GM12878 (cell line): ENCODE measurements around the gene FAT1. TPM values are rescaled to one million over a fixed set of nuclear protein-coding genes. Genes with fewer than 3 reads are reported as not detected.

Experiments used
- ATAC-seq: fragments of 200-7000 bp; cut with Tn5 transposase; 3 replicates; pipeline ENCODE4 v1.9.1; 2020; ENCODE audit warnings: mild to moderate bottlenecking, moderate library complexity
- BruUV-seq: library from RNA; stranded (reverse); fragments of 400-500 nt; replicated peaks from 2 replicates; lab custom pipeline; 2021; lab: Mats Ljungman, UMichigan
- CTCF ChIA-PET: fragments of 300-600 bp; sonication (Branson Sonifier 250); formaldehyde crosslinking; extraction: SDS; loops from one replicate; lab custom pipeline; 2021; ENCODE audit warnings: inconsistent platforms; lab: Yijun Ruan, JAX
- POLR2A ChIA-PET: fragments of 350-600 bp; formaldehyde crosslinking; extraction: SDS; loops from one replicate; lab custom pipeline; 2021; ENCODE audit warnings: inconsistent platforms; lab: Charles Lee
- RAD21 ChIA-PET: fragments of 300-600 bp; sonication (Branson Sonifier 250); formaldehyde crosslinking; loops from one replicate; lab custom pipeline; 2023; ENCODE audit warnings: antibody characterized with exemption; ENCODE audit not compliant: unreplicated experiment; lab: Charles Lee
- SMC1A ChIA-PET: fragments of 300-600 bp; sonication (Branson Sonifier 250); formaldehyde crosslinking; loops from one replicate; lab custom pipeline; 2023; ENCODE audit not compliant: unreplicated experiment, uncharacterized antibody; lab: Charles Lee
- DNase-seq: peaks from one replicate; pipeline ENCODE4 v3.0.0-alpha.2; 2011; ENCODE audit warnings: low read depth, low spot score
- FAIRE-seq: peaks from 3 replicates; lab custom pipeline; 2011; peaks lifted over from hg19 to GRCh38; lab: Jason Lieb, UNC
- H2AFZ ChIP-seq: 2 replicates; pipeline ENCODE4 v1.6.0; 2011; ENCODE audit warnings: low read depth, low read length, control low read depth; ENCODE audit not compliant: control insufficient read depth
- H3K27ac ChIP-seq: 2 replicates; pipeline ENCODE4 v1.5.1; 2011; ENCODE audit warnings: control low read depth; ENCODE audit not compliant: control insufficient read depth, insufficient read depth
- H3K27me3 ChIP-seq, 2 experiments: replicated peaks in 1 of 2; 2 replicates each; pipeline versions ENCODE4 v1.6.0 to v1.6.1; 2011; ENCODE audit warnings: low read length in 1 of 2; ENCODE audit not compliant: control insufficient read depth in 2 of 2, insufficient read depth in 2 of 2
- H3K36me3 ChIP-seq, 2 experiments: 2 replicates each; pipeline ENCODE4 v1.5.1; 2011; ENCODE audit warnings: low read length in 1 of 2; ENCODE audit not compliant: control insufficient read depth in 2 of 2, insufficient read depth in 2 of 2
- H3K4me1 ChIP-seq: 2 replicates; pipeline ENCODE4 v1.6.1; 2011; ENCODE audit warnings: mild to moderate bottlenecking, low read length, moderate library complexity, mixed read lengths; ENCODE audit not compliant: control insufficient read depth, insufficient read depth
- H3K4me2 ChIP-seq: 2 replicates; pipeline ENCODE4 v1.6.0; 2011; ENCODE audit warnings: control low read depth; ENCODE audit not compliant: control insufficient read depth, insufficient read depth
- H3K4me3 ChIP-seq: fragments of 200-600 bp; sonication (generic); 2 replicates; pipeline ENCODE4 v1.5.1; 2016
- H3K79me2 ChIP-seq: 2 replicates; pipeline ENCODE4 v1.6.0; 2011; ENCODE audit warnings: low read length; ENCODE audit not compliant: control insufficient read depth, insufficient read depth
- H3K9ac ChIP-seq: 2 replicates; pipeline ENCODE4 v1.8.0; 2011; ENCODE audit warnings: low read length, control low read depth, mixed read lengths; ENCODE audit not compliant: control insufficient read depth, insufficient read depth
- H3K9me3 ChIP-seq: replicated peaks from 3 replicates; pipeline ENCODE4 v1.5.1; 2011; ENCODE audit warnings: mild to moderate bottlenecking, low read length; ENCODE audit not compliant: control insufficient read depth, insufficient read depth
- H4K20me1 ChIP-seq: 2 replicates; pipeline ENCODE4 v1.6.0; 2011; ENCODE audit not compliant: control insufficient read depth, insufficient read depth
- DPF2 ChIP-seq: fragments of 450-650 bp; IDR thresholded peaks from 2 replicates; pipeline ENCODE4 v1.6.1; 2017; ENCODE audit warnings: mild to moderate bottlenecking
- GATAD2B ChIP-seq: fragments of 450-650 bp; conservative IDR thresholded peaks from 2 replicates; pipeline ENCODE4 v1.6.1; 2017; ENCODE audit warnings: low read depth, mild to moderate bottlenecking, moderate library complexity
- JUND ChIP-seq: IDR thresholded peaks from 2 replicates; pipeline ENCODE4 v1.6.1; 2012; ENCODE audit warnings: low read depth, mild to moderate bottlenecking, low read length, improper control_type of control experiment, moderate library complexity
- MYB ChIP-seq: fragments of 150-350 bp; IDR thresholded peaks from 2 replicates; pipeline ENCODE4 v1.6.1; 2014; ENCODE audit warnings: mild to moderate bottlenecking, low read depth, low read length, borderline replicate concordance
- NFXL1 ChIP-seq: fragments of 450-650 bp; IDR thresholded peaks from 2 replicates; pipeline ENCODE4 v1.6.1; 2017; ENCODE audit warnings: antibody characterized with exemption, mild to moderate bottlenecking, borderline replicate concordance
- POLR2A ChIP-seq: IDR thresholded peaks from 2 replicates; pipeline ENCODE4 v1.6.1; 2011; ENCODE audit warnings: low read depth, mild to moderate bottlenecking, low read length
- RAD21 ChIP-seq: IDR thresholded peaks from 2 replicates; pipeline ENCODE4 v1.6.1; 2011; ENCODE audit warnings: mild to moderate bottlenecking, low read depth, low read length, moderate library complexity; ENCODE audit not compliant: insufficient read depth
- SIN3A ChIP-seq: IDR thresholded peaks from 2 replicates; pipeline ENCODE4 v1.6.1; 2012; ENCODE audit warnings: low read depth, low read length, improper control_type of control experiment
- SREBF2 ChIP-seq: IDR thresholded peaks from 2 replicates; pipeline ENCODE4 v1.6.1; 2012; ENCODE audit warnings: mild to moderate bottlenecking, low read length
- SUZ12 ChIP-seq: fragments of 200-600 bp; sonication (generic); IDR thresholded peaks from one replicate; pipeline ENCODE4 v1.6.1; 2018; ENCODE audit warnings: antibody characterized with exemption, mild to moderate bottlenecking; ENCODE audit not compliant: unreplicated experiment
- TCF12 ChIP-seq: IDR thresholded peaks from 2 replicates; pipeline ENCODE4 v1.6.1; 2011; ENCODE audit warnings: low read depth, mild to moderate bottlenecking, low read length
- TCF7 ChIP-seq: IDR thresholded peaks from 2 replicates; pipeline ENCODE4 v1.6.1; 2014; ENCODE audit warnings: antibody characterized with exemption, borderline replicate concordance
- ZBED1 ChIP-seq: IDR thresholded peaks from 2 replicates; pipeline ENCODE4 v1.6.1; 2016; ENCODE audit warnings: borderline replicate concordance
- ZNF622 ChIP-seq: fragments of 450-650 bp; IDR thresholded peaks from 2 replicates; pipeline ENCODE4 v1.6.1; 2017; ENCODE audit warnings: mild to moderate bottlenecking, inconsistent platforms
- whole genome bisulfite sequencing: methylation state at CpG from one replicate; pipeline ENCODE4 v1.1.6; 2016; ENCODE audit warnings: low lambda C conversion rate; ENCODE audit not compliant: insufficient replicate concordance, insufficient coverage; ENCODE audit errors: missing lambda C conversion rate; 5-methylcytosine and 5-hydroxymethylcytosine counted together
- in situ Hi-C: fragments of 300-500 bp; cut with MboI; formaldehyde crosslinking; loops from 9 replicates; pipeline ENCODE4 v1.14.3; 2018; ENCODE audit warnings: mixed read lengths
- intact Hi-C: fragments of 100-400 bp; cut with micrococcal nuclease; formaldehyde crosslinking; loops from one replicate; pipeline ENCODE4 v1.14.2; 2022; ENCODE audit not compliant: unreplicated experiment
- polyA plus RNA-seq, 11 experiments: library from polyadenylated mRNA; depleted of rRNA in 4 of 11; unstranded in 6 of 11; stranded (reverse) in 5 of 11; fragments of >200 nt; fragmentation: Nextera tagmentation in 4 of 11; fragmentation: Illumina TruSeq in 1 of 11; extraction: Ambion mirVana in 4 of 11; extraction: Trizol in 1 of 11; gene quantifications; 1 replicate in 1 of 11; 2 replicates in 10 of 11; pipeline versions ENCODE4 v1.2.1 to v1.2.3, GENCODE V29; 2011 to 2016; ENCODE audit warnings: inconsistent platforms in 2 of 11, missing spikeins in 2 of 11, low read depth in 1 of 11
- total RNA-seq, 4 experiments: library from RNA; depleted of rRNA in 3 of 4; stranded (reverse); fragments of >200 nt in 3 of 4; fragmentation: Illumina TruSeq in 1 of 4; extraction: Trizol in 1 of 4; gene quantifications; 2 replicates each; pipeline versions ENCODE4 v1.2.1 to v1.2.3, GENCODE V29; 2013 to 2021
- TF ChIP-seq, protein P1 (sequence below): IDR thresholded peaks from 2 replicates; pipeline ENCODE4 v1.6.1; 2012; ENCODE audit warnings: improper control_type of control experiment, low read depth, low read length; ENCODE audit not compliant: insufficient replicate concordance
- TF ChIP-seq, protein P2 (sequence below): IDR thresholded peaks from 2 replicates; pipeline ENCODE4 v1.6.1; 2012; ENCODE audit warnings: low read depth, low read length, improper control_type of control experiment
- TF ChIP-seq, protein P3 (sequence below): fragments of 450-650 bp; conservative IDR thresholded peaks from 2 replicates; pipeline ENCODE4 v1.6.1; 2017; ENCODE audit warnings: mild to moderate bottlenecking, moderate library complexity
- TF ChIP-seq, protein P4 (sequence below): fragments of 450-650 bp; IDR thresholded peaks from 2 replicates; pipeline ENCODE4 v1.6.1; 2017; ENCODE audit warnings: low read depth, mild to moderate bottlenecking, moderate library complexity

Gene FAT1
- total and polyA plus RNA-seq, 10 of the 15 experiments (the other 5 are each of a cell fraction or from before 2014, with no cell fraction given) = 0.04 to 11.8 (median 0.11) TPM; not detected in 1

DNA sequence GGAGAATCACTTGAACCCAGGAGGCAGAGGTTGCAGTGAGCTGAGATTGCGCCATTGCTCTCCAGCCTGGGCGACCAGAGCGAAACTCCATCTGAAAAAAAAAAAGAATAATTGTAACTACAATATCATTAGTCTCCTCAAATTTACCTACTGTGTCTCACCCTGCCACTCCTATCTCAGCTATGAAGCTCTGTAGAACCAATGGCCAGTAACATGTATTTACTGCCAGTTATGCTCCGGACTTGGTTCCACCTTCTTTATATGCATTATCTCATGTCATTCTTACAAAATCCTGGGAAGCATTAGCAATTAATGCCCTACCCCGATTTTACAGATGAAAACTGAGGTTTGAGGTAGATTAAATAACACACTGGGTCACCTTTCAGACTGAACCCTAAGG is 7.0 kb upstream of the FAT1 start:
- H3K9ac ChIP-seq = no peak overlapping the region
- H3K79me2 ChIP-seq = no peaks in the 10 kb centered on the region
- H3K36me3 ChIP-seq = no peaks in the 10 kb centered on the region
- POLR2A ChIA-PET = no interaction called here
- H4K20me1 ChIP-seq = no peaks in the 10 kb centered on the region
- H3K4me2 ChIP-seq = no peak overlapping the region
- no peak overlapping the region for H3K27ac ChIP-seq
- no peaks in the 10 kb centered on the region for H3K4me1 ChIP-seq
- no TSS peak for BruUV-seq
- RAD21 ChIA-PET = no interaction called here
- FAIRE-seq (no peak), DNase-seq (no peak), ATAC-seq (no peak)
- H3K27me3 ChIP-seq = no peaks in the 10 kb centered on the region
- no peaks in the 10 kb centered on the region; the same call in 2 of the 3 replicates for H3K9me3 ChIP-seq
- CTCF ChIA-PET = interaction anchor here (0.6 kb wide), 1 partner anchor 141 kb away, joined by 3 read pairs; no protein-coding TSS in a partner anchor
- H3K4me3 ChIP-seq = no peak overlapping the region
- in situ Hi-C loops = no loop called here
- 57% methylated on average over 4 of the region's 5 CpGs for WGBS
- SMC1A ChIA-PET = interaction anchor here (0.6 to 0.7 kb wide), 2 partner anchors 88 to 252 kb away, joined by 3 read pairs; no protein-coding TSS in a partner anchor
- H2AFZ ChIP-seq = no peak overlapping the region
- intact Hi-C loops = no loop called here
- TF ChIP-seq, protein P1, sequence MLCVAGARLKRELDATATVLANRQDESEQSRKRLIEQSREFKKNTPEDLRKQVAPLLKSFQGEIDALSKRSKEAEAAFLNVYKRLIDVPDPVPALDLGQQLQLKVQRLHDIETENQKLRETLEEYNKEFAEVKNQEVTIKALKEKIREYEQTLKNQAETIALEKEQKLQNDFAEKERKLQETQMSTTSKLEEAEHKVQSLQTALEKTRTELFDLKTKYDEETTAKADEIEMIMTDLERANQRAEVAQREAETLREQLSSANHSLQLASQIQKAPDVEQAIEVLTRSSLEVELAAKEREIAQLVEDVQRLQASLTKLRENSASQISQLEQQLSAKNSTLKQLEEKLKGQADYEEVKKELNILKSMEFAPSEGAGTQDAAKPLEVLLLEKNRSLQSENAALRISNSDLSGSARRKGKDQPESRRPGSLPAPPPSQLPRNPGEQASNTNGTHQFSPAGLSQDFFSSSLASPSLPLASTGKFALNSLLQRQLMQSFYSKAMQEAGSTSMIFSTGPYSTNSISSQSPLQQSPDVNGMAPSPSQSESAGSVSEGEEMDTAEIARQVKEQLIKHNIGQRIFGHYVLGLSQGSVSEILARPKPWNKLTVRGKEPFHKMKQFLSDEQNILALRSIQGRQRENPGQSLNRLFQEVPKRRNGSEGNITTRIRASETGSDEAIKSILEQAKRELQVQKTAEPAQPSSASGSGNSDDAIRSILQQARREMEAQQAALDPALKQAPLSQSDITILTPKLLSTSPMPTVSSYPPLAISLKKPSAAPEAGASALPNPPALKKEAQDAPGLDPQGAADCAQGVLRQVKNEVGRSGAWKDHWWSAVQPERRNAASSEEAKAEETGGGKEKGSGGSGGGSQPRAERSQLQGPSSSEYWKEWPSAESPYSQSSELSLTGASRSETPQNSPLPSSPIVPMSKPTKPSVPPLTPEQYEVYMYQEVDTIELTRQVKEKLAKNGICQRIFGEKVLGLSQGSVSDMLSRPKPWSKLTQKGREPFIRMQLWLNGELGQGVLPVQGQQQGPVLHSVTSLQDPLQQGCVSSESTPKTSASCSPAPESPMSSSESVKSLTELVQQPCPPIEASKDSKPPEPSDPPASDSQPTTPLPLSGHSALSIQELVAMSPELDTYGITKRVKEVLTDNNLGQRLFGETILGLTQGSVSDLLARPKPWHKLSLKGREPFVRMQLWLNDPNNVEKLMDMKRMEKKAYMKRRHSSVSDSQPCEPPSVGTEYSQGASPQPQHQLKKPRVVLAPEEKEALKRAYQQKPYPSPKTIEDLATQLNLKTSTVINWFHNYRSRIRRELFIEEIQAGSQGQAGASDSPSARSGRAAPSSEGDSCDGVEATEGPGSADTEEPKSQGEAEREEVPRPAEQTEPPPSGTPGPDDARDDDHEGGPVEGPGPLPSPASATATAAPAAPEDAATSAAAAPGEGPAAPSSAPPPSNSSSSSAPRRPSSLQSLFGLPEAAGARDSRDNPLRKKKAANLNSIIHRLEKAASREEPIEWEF = no peak
- no peak for TF ChIP-seq SIN3A
- TF ChIP-seq SREBF2 = no peak
- no peak for TF ChIP-seq ZBED1
- no peak for TF ChIP-seq NFXL1
- TF ChIP-seq MYB = no peak
- TF ChIP-seq TCF7 = no peak
- TF ChIP-seq JUND = no peak
- TF ChIP-seq SUZ12 = no peak
- TF ChIP-seq ZNF622 = no peak
- TF ChIP-seq, protein P2, sequence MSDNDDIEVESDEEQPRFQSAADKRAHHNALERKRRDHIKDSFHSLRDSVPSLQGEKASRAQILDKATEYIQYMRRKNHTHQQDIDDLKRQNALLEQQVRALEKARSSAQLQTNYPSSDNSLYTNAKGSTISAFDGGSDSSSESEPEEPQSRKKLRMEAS = no peak
- no peak for TF ChIP-seq GATAD2B
- TF ChIP-seq, protein P3, sequence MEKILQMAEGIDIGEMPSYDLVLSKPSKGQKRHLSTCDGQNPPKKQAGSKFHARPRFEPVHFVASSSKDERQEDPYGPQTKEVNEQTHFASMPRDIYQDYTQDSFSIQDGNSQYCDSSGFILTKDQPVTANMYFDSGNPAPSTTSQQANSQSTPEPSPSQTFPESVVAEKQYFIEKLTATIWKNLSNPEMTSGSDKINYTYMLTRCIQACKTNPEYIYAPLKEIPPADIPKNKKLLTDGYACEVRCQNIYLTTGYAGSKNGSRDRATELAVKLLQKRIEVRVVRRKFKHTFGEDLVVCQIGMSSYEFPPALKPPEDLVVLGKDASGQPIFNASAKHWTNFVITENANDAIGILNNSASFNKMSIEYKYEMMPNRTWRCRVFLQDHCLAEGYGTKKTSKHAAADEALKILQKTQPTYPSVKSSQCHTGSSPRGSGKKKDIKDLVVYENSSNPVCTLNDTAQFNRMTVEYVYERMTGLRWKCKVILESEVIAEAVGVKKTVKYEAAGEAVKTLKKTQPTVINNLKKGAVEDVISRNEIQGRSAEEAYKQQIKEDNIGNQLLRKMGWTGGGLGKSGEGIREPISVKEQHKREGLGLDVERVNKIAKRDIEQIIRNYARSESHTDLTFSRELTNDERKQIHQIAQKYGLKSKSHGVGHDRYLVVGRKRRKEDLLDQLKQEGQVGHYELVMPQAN = no peak
- no peak for TF ChIP-seq POLR2A
- TF ChIP-seq DPF2 = no peak
- no peak for TF ChIP-seq RAD21
- no peak for TF ChIP-seq TCF12
- TF ChIP-seq, protein P4, sequence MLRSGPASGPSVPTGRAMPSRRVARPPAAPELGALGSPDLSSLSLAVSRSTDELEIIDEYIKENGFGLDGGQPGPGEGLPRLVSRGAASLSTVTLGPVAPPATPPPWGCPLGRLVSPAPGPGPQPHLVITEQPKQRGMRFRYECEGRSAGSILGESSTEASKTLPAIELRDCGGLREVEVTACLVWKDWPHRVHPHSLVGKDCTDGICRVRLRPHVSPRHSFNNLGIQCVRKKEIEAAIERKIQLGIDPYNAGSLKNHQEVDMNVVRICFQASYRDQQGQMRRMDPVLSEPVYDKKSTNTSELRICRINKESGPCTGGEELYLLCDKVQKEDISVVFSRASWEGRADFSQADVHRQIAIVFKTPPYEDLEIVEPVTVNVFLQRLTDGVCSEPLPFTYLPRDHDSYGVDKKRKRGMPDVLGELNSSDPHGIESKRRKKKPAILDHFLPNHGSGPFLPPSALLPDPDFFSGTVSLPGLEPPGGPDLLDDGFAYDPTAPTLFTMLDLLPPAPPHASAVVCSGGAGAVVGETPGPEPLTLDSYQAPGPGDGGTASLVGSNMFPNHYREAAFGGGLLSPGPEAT = no peak
